Breast epithelium (tissue), 3 donors: ENCODE results near the gene MSN.

Experiments used
- POLR2A ChIP-seq: fragments of 450-650 bp; IDR thresholded peaks from one replicate; pipeline ENCODE4 v1.6.1; 2016; ENCODE audit warnings: antibody characterized with exemption, mild to moderate bottlenecking, moderate library complexity
- POLR2AphosphoS5 ChIP-seq, 3 donors: sonication (generic); formaldehyde crosslinking; IDR thresholded peaks; one replicate each; pipeline ENCODE4 v1.6.1; 2017; ENCODE audit warnings: antibody characterized with exemption in 3 of 3
- TF ChIP-seq, protein P1 (sequence below), 3 donors: fragments of 450-650 bp; IDR thresholded peaks; one replicate each; pipeline ENCODE4 v1.5.1; 2016 to 2017; ENCODE audit warnings: antibody characterized with exemption in 3 of 3, mild to moderate bottlenecking in 3 of 3, moderate library complexity in 3 of 3

DNA sequence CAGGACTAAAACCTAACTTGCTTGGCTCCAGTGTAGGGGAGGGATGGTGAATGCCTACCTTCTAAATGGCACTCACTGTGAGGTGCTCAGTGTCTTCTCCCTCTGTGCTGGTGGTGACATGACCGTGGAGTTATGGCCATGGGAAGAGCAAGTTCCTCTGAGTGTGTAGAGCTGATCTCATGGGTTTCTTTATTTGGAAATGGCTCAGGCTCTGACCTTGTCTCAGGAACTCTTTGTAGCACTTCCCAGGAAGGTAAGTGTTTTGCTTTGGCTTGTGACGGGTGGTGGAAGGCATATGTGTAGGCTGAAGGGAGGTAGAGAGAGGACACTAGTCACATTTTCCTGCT lies 6.4 kb downstream of the MSN start:
- TF ChIP-seq, protein P1, sequence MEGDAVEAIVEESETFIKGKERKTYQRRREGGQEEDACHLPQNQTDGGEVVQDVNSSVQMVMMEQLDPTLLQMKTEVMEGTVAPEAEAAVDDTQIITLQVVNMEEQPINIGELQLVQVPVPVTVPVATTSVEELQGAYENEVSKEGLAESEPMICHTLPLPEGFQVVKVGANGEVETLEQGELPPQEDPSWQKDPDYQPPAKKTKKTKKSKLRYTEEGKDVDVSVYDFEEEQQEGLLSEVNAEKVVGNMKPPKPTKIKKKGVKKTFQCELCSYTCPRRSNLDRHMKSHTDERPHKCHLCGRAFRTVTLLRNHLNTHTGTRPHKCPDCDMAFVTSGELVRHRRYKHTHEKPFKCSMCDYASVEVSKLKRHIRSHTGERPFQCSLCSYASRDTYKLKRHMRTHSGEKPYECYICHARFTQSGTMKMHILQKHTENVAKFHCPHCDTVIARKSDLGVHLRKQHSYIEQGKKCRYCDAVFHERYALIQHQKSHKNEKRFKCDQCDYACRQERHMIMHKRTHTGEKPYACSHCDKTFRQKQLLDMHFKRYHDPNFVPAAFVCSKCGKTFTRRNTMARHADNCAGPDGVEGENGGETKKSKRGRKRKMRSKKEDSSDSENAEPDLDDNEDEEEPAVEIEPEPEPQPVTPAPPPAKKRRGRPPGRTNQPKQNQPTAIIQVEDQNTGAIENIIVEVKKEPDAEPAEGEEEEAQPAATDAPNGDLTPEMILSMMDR (IDR thresholded peaks at IDR 0.05): no peak
- TF ChIP-seq POLR2A (no peak), POLR2AphosphoS5 (IDR thresholded peaks at IDR 0.05) (no peak)
